ENCODE results near the gene JMJD1C. TPM values are rescaled to one million over a fixed set of nuclear protein-coding genes. Genes with fewer than 3 reads are reported as not detected.

The JMJD1C gene
- polyA plus RNA-seq, 3 donors from 2014 or later = 13.4 to 37.4 (median 16.0) TPM

GRCh38 chr10:63227207-63227895 lies 238.4 kb downstream of the JMJD1C start:
- Mint-ChIP-seq H3K4me3 (peak overlapping the region in 2 of 5 donors; percentile 15 to 47), H3K36me3 (no peaks in the 10 kb centered on the region), H3K27me3 (ENCODE audit: low read depth in 3 of 3) (peaks cover 2 to 6% (median 3%) of the 10 kb centered on the region in 3 donors), H3K27ac (peak overlapping the region in 5 of 6 donors; percentile 1 to 81 (median 53)), H3K4me1 (peaks cover 27 to 66% of the 10 kb centered on the region in 2 donors), H3K9me3 (no peaks in the 10 kb centered on the region)
- DNase-seq = no peak

DNA sequence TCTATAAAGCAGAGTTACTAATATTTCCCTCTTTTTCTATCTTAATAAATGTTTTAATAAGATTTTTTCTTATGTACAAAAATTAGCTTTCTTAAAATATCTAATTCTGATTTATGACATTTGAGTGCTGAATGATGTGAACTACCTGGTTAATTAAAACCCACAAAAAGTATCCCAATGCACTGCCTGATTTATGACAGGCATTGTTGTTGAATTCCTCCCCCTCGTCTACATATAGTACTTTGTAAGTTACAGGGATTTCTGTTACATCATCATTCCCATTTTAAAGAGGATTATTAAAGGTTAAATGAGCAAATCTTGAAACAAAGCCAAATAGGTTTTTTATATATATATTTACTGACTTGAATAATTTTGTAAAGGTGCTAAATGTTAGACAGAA lies 241.5 kb downstream of the JMJD1C start:
- Mint-ChIP-seq H3K4me3 (no peak overlapping the region), H3K9me3 (no peaks in the 10 kb centered on the region), H3K27ac (no peak overlapping the region), H3K36me3 (no peaks in the 10 kb centered on the region), H3K27me3 (ENCODE audit: low read depth in 3 of 3) (peaks cover 2 to 6% (median 2%) of the 10 kb centered on the region in 3 donors), H3K4me1 (peaks cover 50 to 80% of the 10 kb centered on the region in 2 donors)
- no peak for DNase-seq

- peak overlapping the region in 1 of 5 donors; percentile 36 for H3K4me3 Mint-ChIP-seq
- peaks cover 51 to 71% of the 10 kb centered on the region in 2 donors for H3K4me1 Mint-ChIP-seq
- no peaks in the 10 kb centered on the region for H3K36me3 Mint-ChIP-seq
- no peak for DNase-seq
- no peaks in the 10 kb centered on the region for H3K9me3 Mint-ChIP-seq
- peaks cover 2 to 6% (median 2%) of the 10 kb centered on the region in 3 donors for H3K27me3 Mint-ChIP-seq (ENCODE audit: low read depth in 3 of 3)
- H3K27ac Mint-ChIP-seq = peak overlapping the region; percentile 17 to 87 (median 66)
Observed at GRCh38 chr10:63221950-63222349, 243.8 kb downstream of the JMJD1C start.

DNA sequence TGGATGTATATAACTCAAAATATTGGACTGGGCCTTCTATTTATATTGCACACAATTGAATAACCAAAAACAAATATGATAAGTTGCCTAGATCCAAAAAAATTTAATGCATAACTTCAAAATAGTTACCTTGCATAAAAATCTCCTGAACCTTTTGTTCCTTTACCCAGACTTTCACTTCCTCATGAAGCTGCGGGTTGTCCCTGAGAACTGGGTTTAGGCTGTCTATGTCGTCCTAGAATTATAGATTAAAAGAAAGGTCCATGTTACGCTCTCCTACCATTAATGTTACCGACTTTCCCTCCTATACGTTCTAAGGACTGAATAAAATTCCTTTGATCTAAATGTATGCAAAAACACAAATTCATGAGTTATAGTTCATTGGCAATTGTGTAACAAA lies 246.0 kb downstream of the JMJD1C start:
- Mint-ChIP-seq H3K4me3 (no peak overlapping the region), H3K27ac (peak overlapping the region in 5 of 6 donors; percentile 20 to 51 (median 32)), H3K36me3 (peaks cover 3 to 5% (median 4%) of the 10 kb centered on the region in 3 donors), H3K4me1 (peaks cover 37 to 55% of the 10 kb centered on the region in 2 donors), H3K9me3 (no peaks in the 10 kb centered on the region), H3K27me3 (ENCODE audit: low read depth in 3 of 3) (peaks cover 0 to 2% (median 2%) of the 10 kb centered on the region in 3 donors)
- DNase-seq = no peak

GRCh38 chr10:63217120-63217605 lies 248.6 kb downstream of the JMJD1C start:
- no peak overlapping the region for H3K4me3 Mint-ChIP-seq
- no peaks in the 10 kb centered on the region for H3K27me3 Mint-ChIP-seq (ENCODE audit: low read depth in 3 of 3)
- H3K9me3 Mint-ChIP-seq = no peaks in the 10 kb centered on the region
- peak overlapping the region in 2 of 6 donors; percentile 5 to 64 for H3K27ac Mint-ChIP-seq
- peaks cover 7 to 19% (median 14%) of the 10 kb centered on the region in 3 donors for H3K36me3 Mint-ChIP-seq
- peak; percentile 34 to 61 (median 47) for DNase-seq
- H3K4me1 Mint-ChIP-seq = peaks cover 31 to 47% of the 10 kb centered on the region in 2 donors

DNA sequence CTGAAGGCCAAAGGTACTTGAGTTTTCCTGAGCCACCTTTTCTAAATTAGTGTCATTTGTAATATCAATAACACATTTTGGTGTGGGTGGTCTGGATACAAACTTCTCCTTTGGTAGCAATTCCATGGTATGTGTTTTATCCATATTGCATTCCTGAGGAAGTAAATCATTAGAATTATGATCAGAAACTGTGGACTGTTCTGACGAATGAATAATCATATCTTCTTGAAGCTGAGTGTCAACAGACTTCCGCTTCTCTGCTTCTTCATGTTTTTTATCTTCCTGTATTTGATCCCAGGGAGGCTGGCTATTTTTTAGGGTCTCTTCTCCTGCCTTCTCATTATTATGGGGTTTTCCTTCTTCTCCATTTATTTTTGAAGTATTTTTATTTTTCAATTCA lies 251.2 kb downstream of the JMJD1C start:
- Mint-ChIP-seq H3K27me3 (ENCODE audit: low read depth in 3 of 3) (peaks cover 0 to 5% (median 3%) of the 10 kb centered on the region in 3 donors), H3K36me3 (peaks cover 21 to 27% (median 22%) of the 10 kb centered on the region in 3 donors), H3K27ac (no peak overlapping the region), H3K4me1 (peaks cover 25 to 46% of the 10 kb centered on the region in 2 donors), H3K9me3 (no peaks in the 10 kb centered on the region), H3K4me3 (no peak overlapping the region)
- DNase-seq = no peak

DNA sequence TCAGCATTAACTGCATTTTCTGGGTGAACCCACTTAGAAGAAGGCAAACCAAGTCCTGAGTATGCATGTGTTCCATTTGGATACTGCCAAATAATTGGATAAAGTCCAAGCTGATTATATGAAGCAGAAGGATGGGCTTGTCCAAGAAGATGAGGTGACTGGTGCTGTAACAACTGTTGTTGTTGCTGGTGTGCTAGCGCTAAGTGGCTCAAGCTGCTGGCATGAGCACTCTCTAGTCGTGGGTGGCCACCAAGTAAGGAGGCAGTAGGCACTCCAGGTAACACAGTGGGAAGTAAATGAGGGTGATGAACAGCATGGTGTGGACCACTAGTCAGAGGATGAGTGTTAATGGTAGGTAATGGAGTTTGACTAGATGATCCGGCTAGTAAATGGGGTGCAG lies 252.3 kb downstream of the JMJD1C start:
- Mint-ChIP-seq H3K4me3 (no peak overlapping the region), H3K27me3 (ENCODE audit: low read depth in 3 of 3) (peaks cover 0 to 6% (median 3%) of the 10 kb centered on the region in 3 donors), H3K9me3 (no peaks in the 10 kb centered on the region), H3K36me3 (peaks cover 21 to 27% (median 23%) of the 10 kb centered on the region in 3 donors), H3K4me1 (peaks cover 18 to 37% of the 10 kb centered on the region in 2 donors), H3K27ac (peak overlapping the region in 3 of 6 donors; percentile 2 to 48 (median 15))
- no peak for DNase-seq

GRCh38 chr10:63210611-63211196 lies 255.1 kb downstream of the JMJD1C start:
- Mint-ChIP-seq H3K9me3 (no peaks in the 10 kb centered on the region), H3K4me3 (no peak overlapping the region), H3K4me1 (peaks cover 24 to 51% of the 10 kb centered on the region in 2 donors), H3K27me3 (ENCODE audit: low read depth in 3 of 3) (peaks cover 0 to 6% (median 3%) of the 10 kb centered on the region in 3 donors), H3K27ac (peak overlapping the region in 2 of 6 donors; percentile 3 to 19), H3K36me3 (peaks cover 25 to 35% (median 31%) of the 10 kb centered on the region in 3 donors)
- no peak for DNase-seq

GRCh38 chr10:63209705-63210104 lies 256.1 kb downstream of the JMJD1C start:
- Mint-ChIP-seq H3K27ac (no peak overlapping the region), H3K4me3 (no peak overlapping the region), H3K4me1 (peaks cover 27 to 59% of the 10 kb centered on the region in 2 donors), H3K36me3 (peaks cover 21 to 33% (median 28%) of the 10 kb centered on the region in 3 donors), H3K27me3 (ENCODE audit: low read depth in 3 of 3) (peaks cover 0 to 6% (median 3%) of the 10 kb centered on the region in 3 donors), H3K9me3 (no peaks in the 10 kb centered on the region)
- DNase-seq = no peak

DNA sequence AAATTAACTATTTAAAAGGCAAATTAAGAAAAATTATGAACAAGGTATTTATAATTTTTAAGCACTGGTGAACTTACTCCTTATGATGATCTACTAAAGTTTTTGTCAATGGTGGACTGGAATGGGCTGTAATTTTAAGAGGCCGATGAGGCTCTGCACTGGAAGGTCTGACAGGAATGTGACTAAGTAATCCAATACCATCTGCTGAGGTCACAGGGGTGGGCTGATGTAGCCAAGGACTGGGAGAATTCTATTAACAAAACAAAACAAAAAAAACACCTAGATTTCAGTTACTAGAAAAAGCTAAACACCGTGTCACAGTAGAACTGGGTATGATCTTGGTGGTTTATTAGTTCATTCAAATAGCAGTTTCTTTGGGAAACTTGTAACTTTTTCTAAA lies 256.8 kb downstream of the JMJD1C start:
- H3K9me3 Mint-ChIP-seq = no peaks in the 10 kb centered on the region
- no peak overlapping the region for H3K4me3 Mint-ChIP-seq
- DNase-seq = no peak
- H3K27ac Mint-ChIP-seq = peak overlapping the region in 3 of 6 donors; percentile 2 to 69 (median 41)
- H3K36me3 Mint-ChIP-seq = peaks cover 21 to 30% (median 28%) of the 10 kb centered on the region in 3 donors
- H3K4me1 Mint-ChIP-seq = peaks cover 32 to 66% of the 10 kb centered on the region in 2 donors
- peaks cover 0 to 6% (median 3%) of the 10 kb centered on the region in 3 donors for H3K27me3 Mint-ChIP-seq (ENCODE audit: low read depth in 3 of 3)

- H3K4me3 Mint-ChIP-seq = peak overlapping the region in 1 of 5 donors; percentile 60
- H3K27ac Mint-ChIP-seq = peak overlapping the region in 5 of 6 donors; percentile 2 to 75 (median 62)
- H3K27me3 Mint-ChIP-seq (ENCODE audit: low read depth in 3 of 3) = peaks cover 0 to 6% (median 3%) of the 10 kb centered on the region in 3 donors
- H3K36me3 Mint-ChIP-seq = peaks cover 18 to 23% (median 21%) of the 10 kb centered on the region in 3 donors
- H3K9me3 Mint-ChIP-seq = no peaks in the 10 kb centered on the region
- peaks cover 32 to 67% of the 10 kb centered on the region in 2 donors for H3K4me1 Mint-ChIP-seq
- no peak for DNase-seq
Observed at GRCh38 chr10:63206997-63207811, 258.6 kb downstream of the JMJD1C start.

- Mint-ChIP-seq H3K27ac (peak overlapping the region; percentile 2 to 75 (median 55)), H3K27me3 (ENCODE audit: low read depth in 3 of 3) (peaks cover 0 to 3% (median 3%) of the 10 kb centered on the region in 3 donors), H3K4me1 (peaks cover 28 to 60% of the 10 kb centered on the region in 2 donors), H3K4me3 (peak overlapping the region in 1 of 5 donors; percentile 4), H3K9me3 (no peaks in the 10 kb centered on the region), H3K36me3 (peaks cover 12 to 17% (median 15%) of the 10 kb centered on the region in 3 donors)
- no peak for DNase-seq
Observed at GRCh38 chr10:63206576-63206975, 259.2 kb downstream of the JMJD1C start.

- H3K4me1 Mint-ChIP-seq = peaks cover 23 to 50% of the 10 kb centered on the region in 2 donors
- peaks cover 4 to 18% (median 17%) of the 10 kb centered on the region in 3 donors for H3K36me3 Mint-ChIP-seq
- peak overlapping the region in 1 of 5 donors; percentile 81 for H3K4me3 Mint-ChIP-seq
- H3K27ac Mint-ChIP-seq = peak overlapping the region in 2 of 6 donors; percentile 13 to 33
- no peak for DNase-seq
- H3K9me3 Mint-ChIP-seq = no peaks in the 10 kb centered on the region
- H3K27me3 Mint-ChIP-seq (ENCODE audit: low read depth in 3 of 3) = peaks cover 0 to 1% (median 0%) of the 10 kb centered on the region in 3 donors
Observed at GRCh38 chr10:63205421-63205820, 260.4 kb downstream of the JMJD1C start.

Data from immature natural killer cell (primary cell).